Pulmonary artery endothelial cell (primary cell): ENCODE data around the gene BCL2A1. TPM values are rescaled to one million over a fixed set of nuclear protein-coding genes. Genes with fewer than 3 reads are reported as not detected.
"Not testable (repeated sequence)": the region's sequence is repeated elsewhere in the genome, so short reads cannot be mapped to it uniquely, and the experiment has no call there.

ENCODE experiments used
- DNase-seq: peaks from one replicate; pipeline ENCODE4 v3.0.0-alpha.2; 2011; ENCODE audit warnings: low read depth, low spot score
- total RNA-seq: library from RNA; depleted of rRNA; stranded (reverse); fragments of >200 nt; gene quantifications from 2 replicates; pipeline ENCODE4 v1.2.3, GENCODE V29; 2014

BCL2A1 gene
- total RNA-seq, 1 donor from 2014 or later = 2.1 TPM

DNA sequence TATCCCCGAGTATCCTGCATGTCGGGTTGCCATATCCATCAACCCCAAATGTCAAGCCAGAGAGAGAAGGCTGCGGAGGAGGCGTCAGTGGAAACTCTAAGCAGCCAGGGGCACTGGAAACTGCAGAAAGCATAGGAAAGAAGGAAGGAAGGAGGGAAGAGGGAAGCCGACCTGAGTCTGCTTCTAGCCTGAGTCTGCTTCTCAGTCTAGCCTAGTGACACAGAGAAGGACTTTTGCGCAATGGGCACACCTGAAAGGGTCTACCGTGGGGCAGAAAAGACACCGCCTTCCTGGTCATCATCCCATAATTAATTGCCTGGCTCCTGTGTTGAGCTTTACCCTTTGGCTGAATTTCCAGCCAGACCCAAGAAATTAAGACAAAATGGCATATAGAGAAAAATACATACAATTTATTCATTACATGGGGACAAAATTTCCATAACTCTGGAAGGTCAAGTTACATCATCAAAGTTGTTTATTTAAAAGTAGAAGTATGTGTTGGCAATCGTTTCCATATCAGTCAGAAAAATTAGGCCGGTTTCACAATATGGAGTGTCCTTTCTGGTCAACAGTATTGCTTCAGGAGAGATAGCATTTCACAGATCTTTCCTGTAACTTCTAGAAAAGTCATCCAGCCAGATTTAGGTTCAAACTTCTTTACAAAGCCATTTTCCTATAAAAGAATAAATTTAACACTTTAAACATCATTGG, 10.3 kb downstream of the BCL2A1 start:
- DNase-seq = no peak

DNA sequence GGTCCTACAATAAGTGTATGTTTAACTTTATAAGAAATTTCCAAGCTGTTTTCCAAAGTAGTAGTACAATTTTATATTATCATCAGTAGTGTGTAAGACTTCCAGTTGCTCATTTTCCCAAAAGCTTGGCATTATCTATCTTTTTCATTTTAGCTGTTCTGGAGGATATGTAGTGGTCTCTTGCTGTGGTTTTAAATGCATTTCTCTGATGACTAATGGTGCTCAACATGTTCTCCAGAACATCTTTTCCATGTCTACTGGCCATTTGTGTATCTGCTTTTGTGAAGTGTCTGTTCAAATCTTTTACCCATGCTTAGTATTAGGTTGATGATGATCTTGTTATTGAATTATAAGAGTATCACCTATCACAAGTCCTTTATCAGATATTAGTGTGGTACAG, 13.3 kb downstream of the BCL2A1 start:
- DNase-seq = no peak

DNA sequence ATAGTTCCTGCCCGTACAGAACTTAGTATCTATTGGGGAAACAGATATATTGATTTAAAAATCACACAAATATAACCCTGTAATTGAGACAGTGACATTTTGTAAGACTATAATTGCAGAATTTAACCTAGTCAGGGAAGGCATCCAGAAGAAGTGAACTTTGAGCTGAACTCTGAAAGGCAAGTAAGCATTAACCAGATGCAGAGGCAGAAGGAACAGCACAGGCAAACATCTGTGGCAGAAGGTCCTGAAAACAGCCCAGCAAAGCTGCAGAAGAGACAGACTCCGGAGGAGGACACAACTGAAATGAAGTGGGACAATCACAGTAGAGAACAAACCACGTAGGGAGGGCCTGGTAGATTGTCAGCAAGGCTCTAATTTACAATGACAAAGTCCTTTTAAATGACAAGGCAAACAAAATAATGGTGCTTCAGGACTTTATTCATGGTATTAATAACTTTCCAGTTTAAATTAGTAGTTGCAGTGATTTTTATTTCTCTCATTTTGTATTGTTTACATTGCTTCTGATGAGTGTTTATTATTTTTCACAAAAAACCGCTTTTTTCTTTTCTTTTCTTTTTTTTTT, 14.5 kb downstream of the BCL2A1 start:
- DNase-seq = no peak

- DNase-seq = no peak
Measured at GRCh38 chr15:79954661-79955060, 16.3 kb downstream of the BCL2A1 start.

DNA sequence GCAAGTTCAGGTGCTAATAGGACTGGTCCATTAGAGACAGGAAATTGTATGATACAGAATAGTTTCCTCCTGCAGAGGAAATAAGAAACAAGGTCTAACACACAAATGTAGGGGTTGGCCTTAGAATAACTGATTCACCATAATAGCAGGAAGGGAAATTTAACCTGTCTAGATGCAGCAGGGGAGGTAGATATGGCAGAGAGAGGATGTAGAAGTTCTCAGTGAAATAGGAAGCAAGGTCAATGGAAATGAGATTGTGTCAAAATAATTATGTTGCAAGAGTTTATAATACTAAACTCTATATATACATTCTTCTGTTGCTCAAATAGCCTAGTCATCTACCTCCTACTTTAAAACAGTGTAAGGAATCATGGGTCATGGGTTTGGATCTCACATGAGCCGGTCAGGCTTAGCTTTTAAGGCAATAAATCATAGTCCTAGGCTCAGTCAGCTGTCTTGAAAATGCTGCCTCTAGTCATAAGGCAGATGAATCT, 17.0 kb downstream of the BCL2A1 start:
- no peak for DNase-seq

- no peak for DNase-seq
Measured at GRCh38 chr15:79952329-79952728, 18.7 kb downstream of the BCL2A1 start.

- no peak for DNase-seq
Measured at GRCh38 chr15:79950247-79950646, 20.7 kb downstream of the BCL2A1 start.

GRCh38 chr15:79948761-79949160, 22.2 kb downstream of the BCL2A1 start:
- no peak for DNase-seq

DNA sequence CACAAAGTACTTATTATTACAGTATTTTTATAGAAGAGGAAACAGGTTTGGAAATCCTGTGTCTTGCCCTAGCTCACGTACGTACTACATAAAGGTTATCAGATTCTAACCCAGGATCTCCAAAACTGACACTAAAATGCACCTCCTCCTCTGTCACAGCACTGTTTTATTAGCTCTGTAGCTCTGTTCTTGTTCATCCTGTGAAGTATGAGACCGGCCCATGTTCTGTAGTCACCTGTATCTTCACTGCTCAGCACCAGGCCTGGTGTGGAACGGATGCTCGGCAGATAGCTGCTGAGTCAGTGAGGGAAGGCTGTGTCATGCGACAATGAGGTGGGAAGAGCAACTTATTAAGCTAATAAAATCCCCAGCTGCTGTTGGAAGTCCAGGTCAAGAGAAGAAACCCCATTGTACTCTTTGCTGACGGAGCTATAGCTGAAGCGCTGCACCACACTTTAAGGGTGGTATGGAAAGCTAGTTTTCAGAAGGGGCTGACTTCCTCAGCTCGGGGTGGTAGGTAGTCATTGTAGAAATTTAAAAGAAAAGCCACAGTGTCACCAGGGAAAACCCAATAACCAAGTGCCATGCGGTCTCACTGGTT, 22.8 kb downstream of the BCL2A1 start:
- DNase-seq = no peak

GRCh38 chr15:79947009-79947408, 24.0 kb downstream of the BCL2A1 start:
- DNase-seq = no peak

DNA sequence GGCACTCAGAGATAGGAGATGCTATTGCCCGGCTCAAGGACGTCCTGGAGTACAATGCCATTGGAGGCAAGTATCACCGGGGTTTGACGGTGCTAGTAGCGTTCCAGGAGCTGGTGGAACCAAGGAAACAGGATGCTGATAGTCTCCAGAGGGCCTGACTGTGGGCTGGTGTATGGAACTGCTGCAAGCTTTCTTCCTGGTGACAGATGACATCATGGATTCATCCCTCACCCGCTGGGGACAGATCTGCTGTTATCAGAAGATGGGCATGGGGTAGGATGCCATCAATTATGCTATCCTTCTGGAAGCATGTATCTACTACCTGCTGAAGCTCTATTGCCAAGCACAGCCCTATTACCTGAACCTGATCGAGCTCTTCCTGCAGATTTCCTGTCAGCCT, 26.4 kb downstream of the BCL2A1 start:
- no peak for DNase-seq

DNA sequence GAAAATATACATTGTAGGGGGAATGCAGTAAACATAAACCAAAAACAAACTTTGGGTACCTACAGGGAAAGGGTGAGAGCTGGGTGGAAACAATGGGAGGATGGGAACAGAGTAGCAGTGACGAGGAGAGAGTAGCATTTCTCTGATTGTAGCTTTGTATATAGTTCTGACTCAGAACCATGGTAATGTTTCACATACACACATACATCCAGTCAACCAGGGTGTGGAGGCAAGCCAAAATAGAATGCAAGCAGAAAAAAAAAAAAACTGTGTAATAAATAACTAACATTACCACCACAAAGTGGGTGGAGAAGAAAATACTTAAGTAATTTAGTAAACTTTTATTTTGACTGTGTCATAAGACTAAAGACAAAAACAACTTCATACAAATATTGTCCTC, 27.2 kb downstream of the BCL2A1 start:
- DNase-seq = no peak

DNA sequence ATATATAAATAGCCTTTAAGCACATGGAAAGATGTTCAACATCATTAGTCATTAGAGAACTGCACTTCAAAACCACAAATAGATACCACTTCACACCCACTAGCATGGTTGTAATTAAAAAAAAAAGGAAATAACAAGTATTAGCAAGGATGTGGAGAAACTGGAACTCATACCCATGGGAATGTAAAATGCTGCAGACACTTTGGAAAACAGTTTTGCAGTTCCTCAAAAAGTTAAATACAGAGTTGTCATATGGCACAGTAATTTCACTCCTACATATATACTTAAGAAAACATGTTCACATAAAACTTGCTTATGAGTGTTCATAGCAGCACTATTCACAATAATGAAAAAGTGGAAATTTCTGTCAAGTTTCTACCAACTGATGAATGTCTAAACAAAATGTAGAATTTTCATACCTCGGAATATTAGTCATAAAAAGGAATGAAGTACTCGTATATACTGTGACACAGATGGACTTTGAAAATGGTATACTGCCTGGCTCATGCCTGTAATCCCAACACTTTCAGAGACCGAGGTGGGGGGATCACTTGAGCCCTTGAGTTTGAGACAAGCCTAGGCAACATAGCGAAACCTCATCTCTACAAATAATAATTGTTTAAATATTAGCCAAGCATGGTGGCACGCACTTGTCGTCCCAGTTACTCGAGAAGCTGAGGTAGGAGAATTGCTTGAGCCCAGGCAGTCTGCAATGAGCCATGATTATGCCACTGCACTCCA, 28.1 kb downstream of the BCL2A1 start:
- DNase-seq = no peak

DNA sequence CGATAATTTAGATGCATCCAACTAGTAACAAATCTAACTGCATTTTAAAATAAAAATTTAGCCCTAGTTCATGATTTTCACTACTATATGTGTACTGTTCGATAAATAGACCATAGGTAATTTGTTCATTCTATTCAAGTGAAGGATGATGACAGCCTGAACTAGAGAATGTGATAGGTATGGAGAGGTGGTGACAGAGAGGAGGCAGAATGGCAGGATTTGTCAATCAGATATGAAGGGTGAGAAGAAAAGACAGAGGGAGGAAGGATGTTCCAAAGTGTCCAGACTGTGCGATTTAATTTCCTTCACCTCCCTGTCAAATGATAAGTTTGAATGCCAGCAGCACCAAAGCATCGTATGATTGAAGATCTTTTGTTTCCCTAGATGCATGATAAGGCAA, 31.6 kb downstream of the BCL2A1 start:
- DNase-seq = no peak

- DNase-seq = no peak
Measured at GRCh38 chr15:79938143-79938542, 32.9 kb downstream of the BCL2A1 start.

DNA sequence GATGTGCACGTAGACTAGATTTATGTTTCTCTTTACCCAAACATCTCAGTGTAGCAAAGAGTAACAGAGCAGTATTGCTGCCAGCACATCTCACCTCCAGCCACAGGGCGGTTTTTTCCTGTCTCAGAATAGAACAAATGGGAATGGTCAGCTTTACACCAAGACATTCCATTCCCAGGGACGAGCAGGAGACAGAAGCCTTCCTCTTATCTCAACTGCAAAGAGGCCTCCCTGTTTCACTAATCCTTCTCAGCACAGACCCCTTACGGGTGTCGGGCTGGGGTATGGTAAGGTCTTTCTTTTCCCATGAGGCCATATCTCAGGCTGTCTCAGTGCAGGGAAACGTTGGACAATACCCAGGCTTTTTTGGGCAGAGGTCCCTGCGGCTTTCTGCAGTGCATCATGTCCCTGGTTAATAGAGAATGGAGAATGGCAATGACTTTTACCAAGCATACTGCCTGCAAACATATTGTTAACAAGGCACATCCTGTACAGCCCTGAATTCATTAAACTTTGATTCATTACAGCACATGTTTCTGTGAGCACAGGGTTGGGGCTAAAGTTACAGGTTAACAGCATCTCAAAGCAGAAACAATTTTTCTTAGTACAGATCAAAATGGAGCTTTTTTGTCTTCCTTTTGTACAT, 35.3 kb downstream of the BCL2A1 start:
- not testable (repeated sequence) for DNase-seq

- DNase-seq = no peak
Measured at GRCh38 chr15:79933231-79933630, 37.8 kb downstream of the BCL2A1 start.

DNA sequence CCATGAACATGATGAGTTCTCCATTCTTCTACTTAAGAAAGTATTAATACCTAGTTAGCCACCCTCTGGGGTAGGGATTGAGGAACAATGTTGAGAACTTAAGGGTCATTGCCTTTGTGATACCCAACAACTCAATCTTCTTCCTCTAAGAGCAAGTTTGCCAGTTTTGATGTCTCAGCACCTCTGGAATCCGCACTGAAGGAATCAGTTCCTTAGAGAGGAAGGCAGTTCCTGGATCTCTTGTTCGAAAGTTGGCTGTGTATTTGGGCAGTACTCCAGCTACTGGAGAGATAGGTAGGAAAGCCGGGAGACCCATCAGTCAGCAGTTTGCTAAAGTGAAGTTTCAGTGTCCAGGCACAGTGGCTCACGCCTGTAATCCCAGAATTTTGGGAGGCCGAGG, 38.5 kb downstream of the BCL2A1 start:
- DNase-seq = no peak

DNA sequence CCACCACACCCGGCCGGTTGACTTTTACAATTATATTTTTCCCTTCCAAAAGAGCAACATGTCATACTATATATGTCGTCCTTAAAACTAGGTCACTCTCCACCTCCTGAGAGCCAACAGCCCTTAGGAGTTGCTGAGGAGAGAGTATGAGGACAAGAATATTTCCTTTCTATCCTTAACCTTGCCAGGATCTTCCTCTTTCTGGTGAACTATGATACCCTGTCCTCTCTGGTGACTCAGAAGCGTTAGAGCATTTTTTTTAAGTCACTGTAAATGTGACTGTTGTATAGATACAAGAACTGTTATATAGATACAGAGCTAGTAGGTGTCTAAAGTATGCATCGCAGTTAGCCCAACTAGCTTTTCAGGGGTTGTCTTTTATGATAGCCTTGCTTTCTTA, 40.5 kb downstream of the BCL2A1 start:
- DNase-seq = no peak

GRCh38 chr15:79929412-79929811, 41.6 kb downstream of the BCL2A1 start:
- no peak for DNase-seq

- not testable (repeated sequence) for DNase-seq
Measured at GRCh38 chr15:79926116-79926515, 44.9 kb downstream of the BCL2A1 start.

DNA sequence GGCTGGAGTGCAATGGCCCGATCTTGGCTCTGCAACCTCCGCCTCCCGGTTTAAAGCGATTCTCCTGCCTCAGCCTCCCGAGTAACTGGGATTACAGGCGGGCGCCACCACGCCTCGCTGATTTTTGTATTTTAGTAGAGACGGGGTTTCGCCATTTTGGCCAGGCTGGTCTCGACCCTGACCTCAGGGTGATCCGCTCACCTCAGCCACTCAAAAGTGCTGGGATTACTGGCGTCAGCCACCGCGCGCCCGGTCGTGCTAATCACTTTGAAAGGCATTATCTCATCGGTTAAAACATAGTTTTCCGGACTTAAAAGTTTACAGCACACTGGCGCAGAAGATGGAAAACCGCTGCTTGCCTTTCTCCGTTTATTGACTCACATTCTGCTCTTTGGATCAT, 46.6 kb downstream of the BCL2A1 start:
- DNase-seq = no peak
